NCI-H345 (cell line): Measurements from ENCODE around the gene SVOPL.
"Not testable (repeated sequence)": the region's sequence is repeated elsewhere in the genome, so short reads cannot be mapped to it uniquely, and the experiment has no call there.

Experiments used
- DNase-seq: peaks from one replicate; lab custom pipeline; 2025; lab: John Stamatoyannopoulos, UW

Gene SVOPL

GRCh38 chr7:138699661-138700060, 1.5 kb downstream of the SVOPL start:
- DNase-seq = no peak

- DNase-seq = no peak
These were observed 2.9 kb downstream of the SVOPL start for GRCh38 chr7:138698281-138698680.

- no peak for DNase-seq
These were observed 3.5 kb downstream of the SVOPL start for GRCh38 chr7:138697535-138698182.

GRCh38 chr7:138695776-138696175, 5.4 kb downstream of the SVOPL start:
- DNase-seq = not testable (repeated sequence)

- no peak for DNase-seq
These were observed 6.1 kb downstream of the SVOPL start for GRCh38 chr7:138695106-138695505.

- no peak for DNase-seq
These were observed 10.0 kb downstream of the SVOPL start for GRCh38 chr7:138691178-138691577.

- no peak for DNase-seq
These were observed 10.7 kb downstream of the SVOPL start for GRCh38 chr7:138690495-138690894.

GRCh38 chr7:138688037-138688436, 13.1 kb downstream of the SVOPL start:
- DNase-seq = not testable (repeated sequence)

- no peak for DNase-seq
These were observed 16.8 kb downstream of the SVOPL start for GRCh38 chr7:138684340-138684739.

GRCh38 chr7:138679793-138680192, 21.4 kb downstream of the SVOPL start:
- no peak for DNase-seq

- no peak for DNase-seq
These were observed 30.6 kb downstream of the SVOPL start for GRCh38 chr7:138670594-138670993.

- DNase-seq = no peak
These were observed 31.8 kb downstream of the SVOPL start for GRCh38 chr7:138669364-138669763.

- no peak for DNase-seq
These were observed 32.2 kb downstream of the SVOPL start for GRCh38 chr7:138668946-138669345.

- no peak for DNase-seq
These were observed 32.9 kb downstream of the SVOPL start for GRCh38 chr7:138668229-138668596.

- no peak for DNase-seq
These were observed 33.5 kb downstream of the SVOPL start for GRCh38 chr7:138667535-138668228.

- no peak for DNase-seq
These were observed 34.8 kb downstream of the SVOPL start for GRCh38 chr7:138666385-138666784.

GRCh38 chr7:138665669-138666140, 35.5 kb downstream of the SVOPL start:
- DNase-seq = no peak

- DNase-seq = no peak
These were observed 35.9 kb downstream of the SVOPL start for GRCh38 chr7:138665249-138665648.

GRCh38 chr7:138663725-138664710, 37.1 kb downstream of the SVOPL start:
- DNase-seq = no peak

- DNase-seq = no peak
These were observed 38.2 kb downstream of the SVOPL start for GRCh38 chr7:138662991-138663320.

- DNase-seq = no peak
These were observed 38.8 kb downstream of the SVOPL start for GRCh38 chr7:138662076-138662990.
